ENCODE results near the gene EMP1.

EMP1 gene

GRCh38 chr12:13197526-13198143 is 1.1 kb downstream of the EMP1 start:
- no peak for DNase-seq (ENCODE audit: low read depth, low spot score)

- DNase-seq (ENCODE audit: low read depth, low spot score), result no peak
Measured at GRCh38 chr12:13198241-13198640, 1.7 kb downstream of the EMP1 start.

GRCh38 chr12:13198876-13199275 is 2.4 kb downstream of the EMP1 start:
- DNase-seq (ENCODE audit: low read depth, low spot score), result no peak

GRCh38 chr12:13199592-13199991 is 3.1 kb downstream of the EMP1 start:
- DNase-seq (ENCODE audit: low read depth, low spot score), result no peak

- DNase-seq (ENCODE audit: low read depth, low spot score), result no peak
Measured at GRCh38 chr12:13200841-13201240, 4.3 kb downstream of the EMP1 start.

GRCh38 chr12:13203034-13203922 is 6.8 kb downstream of the EMP1 start:
- no peak for DNase-seq (ENCODE audit: low read depth, low spot score)

- no peak for DNase-seq (ENCODE audit: low read depth, low spot score)
Measured at GRCh38 chr12:13204428-13204827, 7.9 kb downstream of the EMP1 start.

GRCh38 chr12:13205809-13206559 is 9.5 kb downstream of the EMP1 start:
- DNase-seq (ENCODE audit: low read depth, low spot score), result no peak

- no peak for DNase-seq (ENCODE audit: low read depth, low spot score)
Measured at GRCh38 chr12:13206560-13206897, 10.0 kb downstream of the EMP1 start.

- DNase-seq (ENCODE audit: low read depth, low spot score), result no peak
Measured at GRCh38 chr12:13208533-13209435, 12.3 kb downstream of the EMP1 start.

GRCh38 chr12:13209436-13210235 is 13.1 kb downstream of the EMP1 start:
- no peak for DNase-seq (ENCODE audit: low read depth, low spot score)

- no peak for DNase-seq (ENCODE audit: low read depth, low spot score)
Measured at GRCh38 chr12:13210236-13211190, 14.0 kb downstream of the EMP1 start.

GRCh38 chr12:13211191-13211858 is 14.8 kb downstream of the EMP1 start:
- no peak for DNase-seq (ENCODE audit: low read depth, low spot score)

- DNase-seq (ENCODE audit: low read depth, low spot score), result no peak
Measured at GRCh38 chr12:13211859-13212664, 15.5 kb downstream of the EMP1 start.

GRCh38 chr12:13215056-13215455 is 18.5 kb downstream of the EMP1 start:
- DNase-seq (ENCODE audit: low read depth, low spot score), result no peak

GRCh38 chr12:13218641-13219040 is 22.1 kb downstream of the EMP1 start:
- no peak for DNase-seq (ENCODE audit: low read depth, low spot score)

GRCh38 chr12:13219320-13219719 is 22.8 kb downstream of the EMP1 start:
- DNase-seq (ENCODE audit: low read depth, low spot score), result no peak

- DNase-seq (ENCODE audit: low read depth, low spot score), result no peak
Measured at GRCh38 chr12:13220838-13221237, 24.3 kb downstream of the EMP1 start.
